Subcutaneous adipose tissue (tissue), 4 donors: Measurements from ENCODE around the gene KRTAP5-7. TPM values are rescaled to one million over a fixed set of nuclear protein-coding genes. Genes with fewer than 3 reads are reported as not detected.

Experiments
- CTCF ChIP-seq: fragments of 450-650 bp; IDR thresholded peaks from one replicate; pipeline ENCODE4 v1.5.1; 2016; ENCODE audit warnings: low read depth, mild to moderate bottlenecking, control low read depth, antibody characterized with exemption, moderate library complexity
- total RNA-seq, 4 donors: library from RNA; depleted of rRNA; stranded (reverse); fragments of >200 nt; gene quantifications; one replicate each; pipeline ENCODE4 v1.1.0, GENCODE V29; 2016

The KRTAP5-7 gene
- total RNA-seq, 4 donors from 2014 or later, result 0.49 to 0.57 TPM; not detected in 2

GRCh38 chr11:71539017-71539416, 11.9 kb downstream of the KRTAP5-7 start:
- no peak for TF ChIP-seq CTCF

GRCh38 chr11:71542382-71542781, 15.3 kb downstream of the KRTAP5-7 start:
- TF ChIP-seq CTCF, result no peak

- no peak for TF ChIP-seq CTCF
Measured at GRCh38 chr11:71542879-71543777, 16.1 kb downstream of the KRTAP5-7 start.

- TF ChIP-seq CTCF, result no peak
Measured at GRCh38 chr11:71543866-71544265, 16.8 kb downstream of the KRTAP5-7 start.

- TF ChIP-seq CTCF, result no peak
Measured at GRCh38 chr11:71544525-71545214, 17.6 kb downstream of the KRTAP5-7 start.

- TF ChIP-seq CTCF, result no peak
Measured at GRCh38 chr11:71545405-71545966, 18.4 kb downstream of the KRTAP5-7 start.

- no peak for TF ChIP-seq CTCF
Measured at GRCh38 chr11:71548120-71548519, 21.1 kb downstream of the KRTAP5-7 start, which contains the start of gene KRTAP5-9. TSS of gene KRTAP5-9 (plus strand) at chr11:71548420. CDS start at chr11:71548658, 238 bp downstream.
